GM19467 (cell line): Measurements from ENCODE around the gene CCDC47.

Source experiments
- ATAC-seq: cut with Tn5 transposase; IDR thresholded peaks from one replicate; pipeline ENCODE4 v1.9.1; 2021; ENCODE audit warnings: mild to moderate bottlenecking, moderate library complexity; ENCODE audit not compliant: unreplicated experiment

CCDC47 gene

GRCh38 chr17:63699638-63700527 lies 73.5 kb downstream of the CCDC47 start, which contains the start of gene LIMD2:
Gene LIMD2, minus strand, starts transcription at chr17:63700125. Its CDS starts 827 bp downstream, at chr17:63699298.
- peak; percentile 8 for ATAC-seq

- ATAC-seq: peak; percentile 21
Measured at GRCh38 chr17:63698886-63699637, 74.3 kb downstream of the CCDC47 start.

- ATAC-seq: no peak
Measured at GRCh38 chr17:63698381-63698885, 75.0 kb downstream of the CCDC47 start.

GRCh38 chr17:63697341-63698286 lies 75.8 kb downstream of the CCDC47 start:
- ATAC-seq: no peak

GRCh38 chr17:63696381-63696961 lies 76.9 kb downstream of the CCDC47 start:
- no peak for ATAC-seq

- ATAC-seq: no peak
Measured at GRCh38 chr17:63695889-63696288, 77.5 kb downstream of the CCDC47 start.
